HCT116 (cell line): Measurements from ENCODE around the gene CFAP410. TPM values are rescaled to one million over a fixed set of nuclear protein-coding genes. Genes with fewer than 3 reads are reported as not detected.

Source experiments
- ATAC-seq: fragments of 200-7000 bp; cut with Tn5 transposase; 2 replicates; pipeline ENCODE4 v1.9.1; 2020; ENCODE audit warnings: mild to moderate bottlenecking, moderate library complexity
- BruUV-seq: library from RNA; stranded (reverse); fragments of 400-500 nt; replicated peaks from 2 replicates; lab custom pipeline; 2021; lab: Mats Ljungman, UMichigan
- CTCF ChIA-PET: fragments of 300-600 bp; sonication (Branson Sonifier 250); formaldehyde crosslinking; loops from one replicate; lab custom pipeline; 2021; ENCODE audit warnings: antibody characterized with exemption; lab: Charles Lee
- POLR2A ChIA-PET: fragments of 300-600, 350-600 bp; sonication (Branson Sonifier 250); formaldehyde crosslinking; loops from one replicate; lab custom pipeline; 2021; ENCODE audit warnings: antibody characterized with exemption; lab: Charles Lee
- RAD21 ChIA-PET, 2 experiments: fragments of 300-600 bp; sonication (Branson Sonifier 250); formaldehyde crosslinking; loops; one replicate each; lab custom pipeline; 2023; ENCODE audit warnings: low total read pairs in 2 of 2; ENCODE audit not compliant: uncharacterized antibody in 2 of 2, unreplicated experiment in 2 of 2, low non-redundant PET in 1 of 2; lab: Charles Lee
- DNase-seq: peaks from one replicate; pipeline ENCODE4 v3.0.0-alpha.2; 2010; ENCODE audit warnings: low read depth, low spot score
- H2AFZ ChIP-seq: fragments of 200-600 bp; shearing (Covaris generic), sonication (generic); 2 replicates; pipeline ENCODE4 v1.6.1; 2017; ENCODE audit warnings: low read depth, mixed run types, mixed read lengths, antibody characterized with exemption, low read length; ENCODE audit not compliant: poor library complexity, severe bottlenecking
- H3K27ac ChIP-seq: 2 replicates; pipeline ENCODE4 v1.5.1; 2012; ENCODE audit warnings: low read depth, low read length
- H3K27me3 ChIP-seq: fragments of 200-600 bp; sonication (generic); 2 replicates; pipeline ENCODE4 v1.6.1; 2016; ENCODE audit warnings: mixed run types, low read length, mixed read lengths; ENCODE audit not compliant: insufficient read depth
- H3K36me3 ChIP-seq, 2 experiments: fragments of 200-500 bp in 1 of 2; fragments of 200-600 bp in 1 of 2; sonication (Bioruptor generic) in 1 of 2; sonication (generic) in 1 of 2; 2 replicates each; pipeline versions ENCODE4 v1.5.1 to v1.6.1; 2014 to 2016; ENCODE audit warnings: low read length in 2 of 2, inconsistent platforms in 1 of 2, mixed read lengths in 1 of 2, mixed run types in 1 of 2; ENCODE audit not compliant: insufficient read depth in 2 of 2, control insufficient read depth in 1 of 2
- H3K4me1 ChIP-seq, 2 experiments: fragments of 200-600 bp in 1 of 2; sonication (generic) in 1 of 2; 2 replicates each; pipeline versions ENCODE4 v1.5.1 to v1.6.1; 2012 to 2017; ENCODE audit warnings: low read length in 2 of 2, inconsistent platforms in 1 of 2, mild to moderate bottlenecking in 1 of 2, mixed read lengths in 1 of 2, mixed run types in 1 of 2, moderate library complexity in 1 of 2; ENCODE audit not compliant: insufficient read depth in 2 of 2, control insufficient read depth in 1 of 2
- H3K4me2 ChIP-seq: fragments of 200-600 bp; sonication (generic); 2 replicates; pipeline ENCODE4 v1.6.1; 2017; ENCODE audit warnings: mixed run types, low read length, mixed read lengths
- H3K4me3 ChIP-seq, 2 experiments: fragments of 200-600 bp in 1 of 2; sonication (generic) in 1 of 2; replicated peaks in 1 of 2; 2 replicates each; pipeline ENCODE4 v1.5.1; 2011 to 2016; ENCODE audit warnings: low read length in 2 of 2, control low read depth in 1 of 2, low read depth in 1 of 2, mild to moderate bottlenecking in 1 of 2, mixed read lengths in 1 of 2, mixed run types in 1 of 2
- H3K79me2 ChIP-seq: fragments of 200-600 bp; sonication (generic); 2 replicates; pipeline ENCODE4 v1.6.1; 2017; ENCODE audit warnings: mild to moderate bottlenecking, mixed run types, low read length, moderate library complexity, mixed read lengths; ENCODE audit not compliant: insufficient read depth
- H3K9ac ChIP-seq: fragments of 200-600 bp; sonication (generic); 2 replicates; pipeline ENCODE4 v1.6.1; 2016; ENCODE audit warnings: low read length, mixed read lengths
- H3K9me2 ChIP-seq: fragments of 200-600 bp; sonication (generic), shearing (Covaris generic); 2 replicates; pipeline ENCODE4 v1.6.1; 2017; ENCODE audit warnings: mixed run types, mild to moderate bottlenecking, moderate library complexity; ENCODE audit not compliant: insufficient read depth
- H3K9me3 ChIP-seq, 2 experiments: fragments of 200-500 bp in 1 of 2; fragments of 200-600 bp in 1 of 2; sonication (Bioruptor generic) in 1 of 2; sonication (generic) in 1 of 2; 2 replicates each; pipeline ENCODE4 v1.6.1; 2014 to 2017; ENCODE audit warnings: low read length in 2 of 2, mixed read lengths in 2 of 2, inconsistent platforms in 1 of 2, low read depth in 1 of 2, mild to moderate bottlenecking in 1 of 2, mixed run types in 1 of 2, moderate library complexity in 1 of 2; ENCODE audit not compliant: control insufficient read depth in 1 of 2, insufficient read depth in 1 of 2
- H4K20me1 ChIP-seq: fragments of 200-600 bp; sonication (generic), shearing (Covaris generic); 2 replicates; pipeline ENCODE4 v1.6.1; 2017; ENCODE audit warnings: mixed run types, mild to moderate bottlenecking, moderate library complexity; ENCODE audit not compliant: insufficient read depth
- CBX3 ChIP-seq: IDR thresholded peaks from 2 replicates; pipeline ENCODE4 v1.6.1; 2012; ENCODE audit warnings: low read depth
- EZH2 ChIP-seq: fragments of 200-600 bp; sonication (generic); IDR thresholded peaks from 2 replicates; pipeline ENCODE4 v1.6.1; 2017; ENCODE audit warnings: antibody characterized with exemption, mixed run types
- FOSL1 ChIP-seq: IDR thresholded peaks from 2 replicates; pipeline ENCODE4 v1.6.1; 2012; ENCODE audit warnings: low read depth
- JUND ChIP-seq: IDR thresholded peaks from 2 replicates; pipeline ENCODE4 v1.6.1; 2012
- POLR2AphosphoS5 ChIP-seq: IDR thresholded peaks from 2 replicates; pipeline ENCODE4 v1.6.1; 2011; ENCODE audit warnings: mild to moderate bottlenecking, low read depth, low read length, moderate library complexity
- RAD21 ChIP-seq: IDR thresholded peaks from 2 replicates; pipeline ENCODE4 v1.6.1; 2012; ENCODE audit warnings: low read depth, mild to moderate bottlenecking
- SIN3A ChIP-seq: IDR thresholded peaks from 2 replicates; pipeline ENCODE4 v1.6.1; 2012; ENCODE audit warnings: low read depth
- SP1 ChIP-seq: IDR thresholded peaks from 2 replicates; pipeline ENCODE4 v1.6.1; 2012; ENCODE audit warnings: low read depth
- ZFX ChIP-seq: fragments of 450-650 bp; IDR thresholded peaks from 2 replicates; pipeline ENCODE4 v1.6.1; 2017
- intact Hi-C: fragments of 100-400 bp; cut with micrococcal nuclease; formaldehyde crosslinking; loops from 2 replicates; pipeline ENCODE4 v1.10.0; 2022
- total RNA-seq: library from RNA; stranded (reverse); gene quantifications from one replicate; pipeline ENCODE4 v1.2.1, GENCODE V29; 2021; ENCODE audit not compliant: unreplicated experiment
- TF ChIP-seq, protein P1 (sequence below): IDR thresholded peaks from 2 replicates; pipeline ENCODE4 v1.6.1; 2012
- TF ChIP-seq, protein P2 (sequence below), 3 experiments: fragments of 200-600 bp in 1 of 3; sonication (generic) in 1 of 3; IDR thresholded peaks in 2 of 3; conservative IDR thresholded peaks in 1 of 3; 2 replicates each; pipeline ENCODE4 v1.5.1; 2012 to 2017; ENCODE audit warnings: low read depth in 2 of 3, low read length in 2 of 3, antibody characterized with exemption in 1 of 3, borderline replicate concordance in 1 of 3, control low read depth in 1 of 3, mild to moderate bottlenecking in 1 of 3, mixed read lengths in 1 of 3, mixed run types in 1 of 3, moderate library complexity in 1 of 3; ENCODE audit not compliant: insufficient read depth in 1 of 3
- TF ChIP-seq, protein P3 (sequence below): IDR thresholded peaks from 2 replicates; pipeline ENCODE4 v1.6.1; 2012

CFAP410 gene
- total RNA-seq, 1 experiment from 2014 or later, result 15.3 TPM

DNA sequence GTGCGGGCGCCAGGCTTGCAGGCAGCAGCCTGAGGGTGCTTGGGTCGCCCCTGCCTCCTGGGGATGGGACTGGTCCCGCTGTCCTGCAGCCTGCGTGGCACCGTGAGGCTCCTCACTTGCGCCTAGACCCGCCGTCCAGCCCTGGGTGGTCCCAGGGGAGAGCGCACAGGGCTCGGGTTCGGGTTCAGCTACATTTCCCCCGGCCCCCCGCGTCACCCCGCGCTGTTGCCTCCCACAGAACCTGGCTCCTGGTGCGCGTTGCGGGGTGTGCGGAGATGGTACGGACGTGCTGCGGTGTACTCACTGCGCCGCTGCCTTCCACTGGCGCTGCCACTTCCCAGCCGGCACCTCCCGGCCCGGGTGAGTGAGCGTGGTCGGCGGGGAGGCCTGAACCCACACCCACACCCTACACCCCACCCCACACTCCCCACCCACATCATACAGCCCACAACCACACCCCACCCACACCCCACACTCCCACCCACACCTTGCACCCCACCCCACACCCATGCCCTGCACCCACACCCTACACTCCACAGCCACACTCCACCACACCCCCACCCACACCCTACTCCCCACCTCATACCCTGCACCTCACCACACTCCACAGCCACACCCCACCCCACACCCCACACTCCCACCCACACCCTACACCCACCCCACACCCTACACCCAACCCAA is 45.5 kb downstream of the CFAP410 start:
- Histone ChIP-seq H3K27ac (no peak overlapping the region), H2AFZ (no peak overlapping the region), H3K27me3 (no peaks in the 10 kb centered on the region), H3K9me3 (no peaks in the 10 kb centered on the region), H3K4me1 (peaks cover 5 to 18% of the 10 kb centered on the region in 2 experiments), H3K9ac (no peak overlapping the region), H3K79me2 (no peaks in the 10 kb centered on the region), H3K9me2 (no peaks in the 10 kb centered on the region), H3K4me3 (no peak overlapping the region), H4K20me1 (no peaks in the 10 kb centered on the region), H3K36me3 (no peaks in the 10 kb centered on the region), H3K4me2 (no peak overlapping the region)
- intact Hi-C loops, result no loop called here
- ChIA-PET POLR2A (no interaction called here), RAD21 (no interaction called here), CTCF (no interaction called here)
- no TSS peak for BruUV-seq
- no peak for ATAC-seq
- no peak for DNase-seq
- no peak for TF ChIP-seq FOSL1
- no peak for TF ChIP-seq JUND

DNA sequence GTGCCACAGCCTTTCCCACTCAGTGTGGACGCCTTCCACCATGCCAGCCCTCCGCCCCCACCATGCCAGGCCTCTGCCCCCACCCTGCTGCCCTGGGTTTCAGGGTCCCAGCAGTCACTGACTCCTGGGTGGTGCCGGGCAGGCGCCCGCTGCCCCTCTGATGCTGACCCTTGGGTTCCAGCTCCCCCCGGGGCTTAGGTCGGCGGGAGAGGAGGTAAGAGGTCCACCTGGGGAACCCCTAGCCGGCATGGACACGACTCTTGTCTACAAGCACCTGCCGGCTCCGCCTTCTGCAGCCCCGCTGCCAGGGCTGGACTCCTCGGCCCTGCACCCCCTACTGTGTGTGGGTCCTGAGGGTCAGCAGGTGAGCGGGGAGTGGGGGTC is 46.4 kb downstream of the CFAP410 start:
- Histone ChIP-seq H3K4me2 (no peak overlapping the region), H3K9me3 (no peaks in the 10 kb centered on the region), H3K36me3 (no peaks in the 10 kb centered on the region), H3K9me2 (no peaks in the 10 kb centered on the region), H3K79me2 (no peaks in the 10 kb centered on the region), H3K9ac (no peak overlapping the region), H3K27ac (no peak overlapping the region), H3K4me3 (no peak overlapping the region), H4K20me1 (no peaks in the 10 kb centered on the region), H3K27me3 (no peaks in the 10 kb centered on the region), H2AFZ (no peak overlapping the region), H3K4me1 (peaks cover under 1 to 9% of the 10 kb centered on the region in 2 experiments; a peak in 3 of 4 replicates)
- CTCF ChIA-PET, result no interaction called here
- POLR2A ChIA-PET, result no interaction called here
- ATAC-seq, result no peak
- no TSS peak for BruUV-seq
- TF ChIP-seq CBX3, result no peak
- no peak for TF ChIP-seq EZH2
- no peak for TF ChIP-seq JUND
- no peak for TF ChIP-seq SP1
- TF ChIP-seq, protein P1, sequence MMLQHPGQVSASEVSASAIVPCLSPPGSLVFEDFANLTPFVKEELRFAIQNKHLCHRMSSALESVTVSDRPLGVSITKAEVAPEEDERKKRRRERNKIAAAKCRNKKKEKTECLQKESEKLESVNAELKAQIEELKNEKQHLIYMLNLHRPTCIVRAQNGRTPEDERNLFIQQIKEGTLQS, result no peak
- no peak for TF ChIP-seq ZFX
- TF ChIP-seq, protein P2, sequence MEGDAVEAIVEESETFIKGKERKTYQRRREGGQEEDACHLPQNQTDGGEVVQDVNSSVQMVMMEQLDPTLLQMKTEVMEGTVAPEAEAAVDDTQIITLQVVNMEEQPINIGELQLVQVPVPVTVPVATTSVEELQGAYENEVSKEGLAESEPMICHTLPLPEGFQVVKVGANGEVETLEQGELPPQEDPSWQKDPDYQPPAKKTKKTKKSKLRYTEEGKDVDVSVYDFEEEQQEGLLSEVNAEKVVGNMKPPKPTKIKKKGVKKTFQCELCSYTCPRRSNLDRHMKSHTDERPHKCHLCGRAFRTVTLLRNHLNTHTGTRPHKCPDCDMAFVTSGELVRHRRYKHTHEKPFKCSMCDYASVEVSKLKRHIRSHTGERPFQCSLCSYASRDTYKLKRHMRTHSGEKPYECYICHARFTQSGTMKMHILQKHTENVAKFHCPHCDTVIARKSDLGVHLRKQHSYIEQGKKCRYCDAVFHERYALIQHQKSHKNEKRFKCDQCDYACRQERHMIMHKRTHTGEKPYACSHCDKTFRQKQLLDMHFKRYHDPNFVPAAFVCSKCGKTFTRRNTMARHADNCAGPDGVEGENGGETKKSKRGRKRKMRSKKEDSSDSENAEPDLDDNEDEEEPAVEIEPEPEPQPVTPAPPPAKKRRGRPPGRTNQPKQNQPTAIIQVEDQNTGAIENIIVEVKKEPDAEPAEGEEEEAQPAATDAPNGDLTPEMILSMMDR (IDR thresholded peaks at IDR 0.05 in 2 of 3, conservative IDR thresholded peaks at IDR 0.05 in 1 of 3; ENCODE audit: borderline replicate concordance in 1 of 3, insufficient read depth in 1 of 3, low read depth in 2 of 3, low read length in 2 of 3), result no peak
- TF ChIP-seq, protein P3, sequence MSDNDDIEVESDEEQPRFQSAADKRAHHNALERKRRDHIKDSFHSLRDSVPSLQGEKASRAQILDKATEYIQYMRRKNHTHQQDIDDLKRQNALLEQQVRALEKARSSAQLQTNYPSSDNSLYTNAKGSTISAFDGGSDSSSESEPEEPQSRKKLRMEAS, result no peak
- TF ChIP-seq RAD21, result no peak
- TF ChIP-seq SIN3A, result no peak
- TF ChIP-seq POLR2AphosphoS5, result no peak
- TF ChIP-seq FOSL1, result no peak
- DNase-seq, result no peak
- intact Hi-C loops, result no loop called here
- RAD21 ChIA-PET, result no interaction called here
